ENCODE measurements around the gene NCK2.

NCK2 gene

DNA sequence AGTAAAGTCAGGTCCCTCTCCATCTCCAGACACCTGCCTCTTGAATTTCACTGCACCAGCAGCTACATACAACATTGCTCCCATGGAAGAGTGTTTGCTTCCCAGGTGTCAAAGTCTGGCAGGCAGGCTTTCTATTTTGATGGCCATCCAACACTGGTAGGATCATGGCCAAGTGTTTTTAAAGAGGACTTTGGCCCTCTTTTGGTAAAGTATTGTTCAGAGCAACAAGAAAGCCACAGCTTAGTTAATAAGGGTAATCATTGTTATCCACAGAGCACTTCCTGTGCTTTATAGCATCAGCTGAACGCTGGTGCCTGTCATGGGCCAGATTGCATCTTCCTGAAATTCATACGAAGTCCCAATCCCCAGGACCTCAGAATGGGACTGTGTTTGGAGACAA, 133.2 kb downstream of the NCK2 start:
- TF ChIP-seq, protein P1, sequence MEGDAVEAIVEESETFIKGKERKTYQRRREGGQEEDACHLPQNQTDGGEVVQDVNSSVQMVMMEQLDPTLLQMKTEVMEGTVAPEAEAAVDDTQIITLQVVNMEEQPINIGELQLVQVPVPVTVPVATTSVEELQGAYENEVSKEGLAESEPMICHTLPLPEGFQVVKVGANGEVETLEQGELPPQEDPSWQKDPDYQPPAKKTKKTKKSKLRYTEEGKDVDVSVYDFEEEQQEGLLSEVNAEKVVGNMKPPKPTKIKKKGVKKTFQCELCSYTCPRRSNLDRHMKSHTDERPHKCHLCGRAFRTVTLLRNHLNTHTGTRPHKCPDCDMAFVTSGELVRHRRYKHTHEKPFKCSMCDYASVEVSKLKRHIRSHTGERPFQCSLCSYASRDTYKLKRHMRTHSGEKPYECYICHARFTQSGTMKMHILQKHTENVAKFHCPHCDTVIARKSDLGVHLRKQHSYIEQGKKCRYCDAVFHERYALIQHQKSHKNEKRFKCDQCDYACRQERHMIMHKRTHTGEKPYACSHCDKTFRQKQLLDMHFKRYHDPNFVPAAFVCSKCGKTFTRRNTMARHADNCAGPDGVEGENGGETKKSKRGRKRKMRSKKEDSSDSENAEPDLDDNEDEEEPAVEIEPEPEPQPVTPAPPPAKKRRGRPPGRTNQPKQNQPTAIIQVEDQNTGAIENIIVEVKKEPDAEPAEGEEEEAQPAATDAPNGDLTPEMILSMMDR (conservative IDR thresholded peaks at IDR 0.05; ENCODE audit: low read depth, low read length): no peak
- no peak overlapping the region for H3K4me3 ChIP-seq (ENCODE audit: low read depth, low read length)
- no peak for DNase-seq (ENCODE audit: low read depth)

DNA sequence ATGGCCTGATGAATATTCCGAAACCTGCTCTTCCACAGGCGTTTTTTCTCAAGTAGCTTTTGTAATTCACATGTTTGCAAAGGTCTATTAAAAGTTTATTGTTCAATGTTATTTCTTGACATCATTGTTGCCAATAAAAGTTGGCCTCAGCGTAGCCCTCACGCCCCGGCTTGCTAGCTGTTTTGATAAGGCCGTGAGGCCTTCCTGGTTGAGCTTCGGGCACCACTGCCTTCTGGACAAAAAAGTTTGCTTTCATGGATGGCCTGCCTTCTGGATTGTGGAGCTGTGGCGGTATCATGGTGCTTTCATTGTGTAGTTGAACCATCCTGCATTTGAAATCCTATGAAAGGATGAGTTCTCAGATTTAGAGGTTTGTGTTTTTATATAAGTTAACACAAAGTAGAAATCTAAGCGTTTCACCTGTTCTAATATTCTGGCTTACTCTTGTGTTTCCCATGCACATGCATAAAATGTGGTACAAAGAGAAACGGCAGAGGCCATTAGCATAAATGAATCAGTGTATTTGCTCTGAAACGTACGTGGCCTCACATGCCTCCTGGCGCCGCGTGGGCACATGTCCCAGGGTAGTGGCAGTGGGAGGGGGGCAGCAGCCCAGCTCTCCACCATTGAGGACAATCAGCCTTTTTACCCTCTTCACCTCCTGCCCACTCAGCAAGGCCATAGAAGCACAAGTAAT, 134.5 kb downstream of the NCK2 start:
- DNase-seq (ENCODE audit: low read depth): no peak
- H3K4me3 ChIP-seq (ENCODE audit: low read depth, low read length): no peak overlapping the region
- TF ChIP-seq, protein P1 (conservative IDR thresholded peaks at IDR 0.05; ENCODE audit: low read depth, low read length): no peak

DNA sequence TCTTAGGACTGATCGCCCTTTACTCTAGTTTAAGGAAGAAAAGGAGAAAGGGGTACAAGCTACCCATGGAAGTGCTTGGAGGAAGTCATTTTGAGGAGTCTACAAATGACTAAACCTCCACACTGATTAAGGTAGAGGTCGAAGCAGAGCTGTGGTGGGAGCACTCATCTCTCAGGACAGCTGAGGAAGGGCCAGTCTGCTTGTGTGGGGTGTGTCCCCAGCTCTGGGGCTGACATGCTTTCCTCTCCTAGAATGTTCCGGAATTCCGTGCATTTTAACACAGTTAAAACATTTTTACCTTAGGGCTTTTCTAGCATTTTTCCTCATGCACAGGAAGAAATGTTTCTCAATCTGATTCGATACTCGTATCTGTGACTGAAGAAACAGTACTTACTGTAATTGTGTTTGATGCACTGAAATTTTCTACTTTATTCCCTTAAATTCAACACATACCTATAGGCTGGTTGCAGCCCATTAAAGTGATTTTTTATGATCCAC, 135.1 kb downstream of the NCK2 start:
- no peak for DNase-seq (ENCODE audit: low read depth)
- TF ChIP-seq, protein P1 (conservative IDR thresholded peaks at IDR 0.05; ENCODE audit: low read depth, low read length): no peak
- no peak overlapping the region for H3K4me3 ChIP-seq (ENCODE audit: low read depth, low read length)

DNA sequence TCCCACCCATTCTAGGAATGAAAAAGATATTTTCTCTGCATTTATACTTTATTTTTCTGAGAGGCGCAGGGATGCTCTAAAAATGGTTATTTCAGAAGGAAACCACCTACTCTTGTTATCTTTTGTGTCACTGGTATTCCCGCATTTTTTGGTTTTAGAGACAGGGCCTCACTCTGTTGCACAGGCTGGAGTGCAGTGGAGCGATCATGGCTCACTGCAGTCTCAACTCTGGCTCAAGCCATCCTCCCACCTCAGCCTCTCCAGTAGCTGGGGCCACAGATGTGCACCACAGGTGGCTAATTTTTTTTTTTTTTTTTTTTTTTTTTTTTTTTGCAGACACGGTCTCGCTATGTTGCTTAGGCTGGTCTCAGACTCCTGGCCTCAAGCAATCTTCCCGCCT, 135.9 kb downstream of the NCK2 start:
- no peak overlapping the region for H3K4me3 ChIP-seq (ENCODE audit: low read depth, low read length)
- DNase-seq (ENCODE audit: low read depth): no peak
- TF ChIP-seq, protein P1 (conservative IDR thresholded peaks at IDR 0.05; ENCODE audit: low read depth, low read length): no peak

DNA sequence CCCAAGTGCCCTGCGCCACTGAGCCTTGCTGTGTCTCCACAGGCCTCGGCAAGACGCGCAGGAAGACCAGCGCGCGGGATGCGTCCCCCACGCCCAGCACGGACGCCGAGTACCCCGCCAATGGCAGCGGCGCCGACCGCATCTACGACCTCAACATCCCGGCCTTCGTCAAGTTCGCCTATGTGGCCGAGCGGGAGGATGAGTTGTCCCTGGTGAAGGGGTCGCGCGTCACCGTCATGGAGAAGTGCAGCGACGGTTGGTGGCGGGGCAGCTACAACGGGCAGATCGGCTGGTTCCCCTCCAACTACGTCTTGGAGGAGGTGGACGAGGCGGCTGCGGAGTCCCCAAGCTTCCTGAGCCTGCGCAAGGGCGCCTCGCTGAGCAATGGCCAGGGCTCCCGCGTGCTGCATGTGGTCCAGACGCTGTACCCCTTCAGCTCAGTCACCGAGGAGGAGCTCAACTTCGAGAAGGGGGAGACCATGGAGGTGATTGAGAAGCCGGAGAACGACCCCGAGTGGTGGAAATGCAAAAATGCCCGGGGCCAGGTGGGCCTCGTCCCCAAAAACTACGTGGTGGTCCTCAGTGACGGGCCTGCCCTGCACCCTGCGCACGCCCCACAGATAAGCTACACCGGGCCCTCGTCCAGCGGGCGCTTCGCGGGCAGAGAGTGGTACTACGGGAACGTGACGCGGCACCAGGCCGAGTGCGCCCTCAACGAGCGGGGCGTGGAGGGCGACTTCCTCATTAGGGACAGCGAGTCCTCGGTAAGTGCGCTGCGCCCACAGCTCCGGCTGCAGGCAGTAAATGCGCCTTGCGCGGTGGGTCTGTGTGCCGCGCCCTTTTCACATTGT, 136.8 kb downstream of the NCK2 start:
- TF ChIP-seq, protein P1 (conservative IDR thresholded peaks at IDR 0.05; ENCODE audit: low read depth, low read length): no peak
- H3K4me3 ChIP-seq (ENCODE audit: low read depth, low read length): no peak overlapping the region
- DNase-seq (ENCODE audit: low read depth): no peak

DNA sequence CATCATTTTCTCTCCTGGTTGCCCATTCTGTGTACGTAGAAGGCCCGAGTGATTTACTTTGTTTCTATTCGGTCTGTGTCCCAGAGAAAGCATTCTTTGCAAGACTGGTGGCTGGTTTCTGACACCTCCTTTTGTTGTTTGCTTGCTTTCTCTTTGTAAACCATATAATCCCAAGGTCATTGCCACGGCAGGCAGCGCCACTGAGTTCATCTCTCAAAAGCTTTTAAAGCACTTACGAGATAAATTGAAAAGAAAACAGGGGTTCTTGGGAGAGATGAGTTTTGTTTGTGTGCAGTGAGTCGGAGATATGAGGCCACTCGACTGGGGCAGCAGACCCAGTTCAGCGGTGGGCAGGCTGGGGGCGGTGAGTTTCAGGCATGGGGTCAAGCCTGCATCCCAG, 137.6 kb downstream of the NCK2 start:
- no peak for DNase-seq (ENCODE audit: low read depth)
- TF ChIP-seq, protein P1 (conservative IDR thresholded peaks at IDR 0.05; ENCODE audit: low read depth, low read length): no peak
- no peak overlapping the region for H3K4me3 ChIP-seq (ENCODE audit: low read depth, low read length)
